RWPE1 (cell line): Measurements from ENCODE around the gene FAAP100.

Experiments used
- CTCF ChIA-PET: fragments of 350-600 bp; sonication (Branson Sonifier 250); formaldehyde crosslinking; extraction: SDS; loops from one replicate; lab custom pipeline; 2021; lab: Yijun Ruan, JAX
- POLR2A ChIA-PET: fragments of 400-600 bp; formaldehyde crosslinking; extraction: SDS; loops from one replicate; lab custom pipeline; 2020; ENCODE audit warnings: antibody characterized with exemption; ENCODE audit not compliant: low non-redundant PET; lab: Yijun Ruan, JAX
- DNase-seq: peaks from one replicate; pipeline ENCODE4 v3.0.0; 2012; ENCODE audit warnings: low spot score
- H3K27ac ChIP-seq: fragments of 450-650 bp; 2 replicates; pipeline ENCODE4 v1.5.1; 2017
- TF ChIP-seq, protein P1 (sequence below): fragments of 450-650 bp; conservative IDR thresholded peaks from 2 replicates; pipeline ENCODE4 v1.5.1; 2017; ENCODE audit warnings: low read depth, mild to moderate bottlenecking

Gene FAAP100

DNA sequence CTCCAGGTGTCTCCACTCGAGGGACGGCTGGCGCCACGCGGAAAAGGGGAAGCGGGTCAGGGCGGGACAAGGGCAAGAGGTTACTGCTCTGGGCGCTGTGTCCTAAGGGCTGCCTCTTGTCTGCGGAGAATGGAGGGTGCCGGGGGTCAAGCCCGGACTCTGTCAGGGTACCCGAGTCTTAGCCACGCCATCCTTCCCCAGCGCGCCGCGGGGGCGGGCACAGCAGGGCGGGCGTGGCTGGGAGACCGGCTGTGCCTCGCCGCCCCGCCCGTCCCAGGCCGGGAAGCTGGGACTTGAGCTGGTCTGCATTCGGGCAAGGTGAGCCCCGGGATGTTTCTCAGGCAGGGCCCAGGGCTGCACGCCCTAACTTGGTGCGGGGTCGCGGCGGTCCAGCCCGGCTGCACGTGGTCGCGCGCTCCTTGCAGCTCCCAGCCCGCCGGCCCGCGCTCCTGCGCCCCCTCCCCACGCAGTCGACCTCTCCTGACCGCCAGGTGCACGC lies 33.3 kb downstream of the FAAP100 start:
- ChIA-PET POLR2A (interaction anchor here (0.5 to 1.3 kb wide), 2 partner anchors 33 to 82 kb away, joined by 3 read pairs; no protein-coding TSS in a partner anchor), CTCF (interaction anchor here (0.6 to 1.6 kb wide), 7 partner anchors 10 to 89 kb away, joined by 3 to 9 read pairs (median 4); partner anchors contain the start of gene FAAP100)
- DNase-seq: peak; percentile 51
- TF ChIP-seq, protein P1, sequence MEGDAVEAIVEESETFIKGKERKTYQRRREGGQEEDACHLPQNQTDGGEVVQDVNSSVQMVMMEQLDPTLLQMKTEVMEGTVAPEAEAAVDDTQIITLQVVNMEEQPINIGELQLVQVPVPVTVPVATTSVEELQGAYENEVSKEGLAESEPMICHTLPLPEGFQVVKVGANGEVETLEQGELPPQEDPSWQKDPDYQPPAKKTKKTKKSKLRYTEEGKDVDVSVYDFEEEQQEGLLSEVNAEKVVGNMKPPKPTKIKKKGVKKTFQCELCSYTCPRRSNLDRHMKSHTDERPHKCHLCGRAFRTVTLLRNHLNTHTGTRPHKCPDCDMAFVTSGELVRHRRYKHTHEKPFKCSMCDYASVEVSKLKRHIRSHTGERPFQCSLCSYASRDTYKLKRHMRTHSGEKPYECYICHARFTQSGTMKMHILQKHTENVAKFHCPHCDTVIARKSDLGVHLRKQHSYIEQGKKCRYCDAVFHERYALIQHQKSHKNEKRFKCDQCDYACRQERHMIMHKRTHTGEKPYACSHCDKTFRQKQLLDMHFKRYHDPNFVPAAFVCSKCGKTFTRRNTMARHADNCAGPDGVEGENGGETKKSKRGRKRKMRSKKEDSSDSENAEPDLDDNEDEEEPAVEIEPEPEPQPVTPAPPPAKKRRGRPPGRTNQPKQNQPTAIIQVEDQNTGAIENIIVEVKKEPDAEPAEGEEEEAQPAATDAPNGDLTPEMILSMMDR: no peak
- H3K27ac ChIP-seq: peak overlapping the region; percentile 99

DNA sequence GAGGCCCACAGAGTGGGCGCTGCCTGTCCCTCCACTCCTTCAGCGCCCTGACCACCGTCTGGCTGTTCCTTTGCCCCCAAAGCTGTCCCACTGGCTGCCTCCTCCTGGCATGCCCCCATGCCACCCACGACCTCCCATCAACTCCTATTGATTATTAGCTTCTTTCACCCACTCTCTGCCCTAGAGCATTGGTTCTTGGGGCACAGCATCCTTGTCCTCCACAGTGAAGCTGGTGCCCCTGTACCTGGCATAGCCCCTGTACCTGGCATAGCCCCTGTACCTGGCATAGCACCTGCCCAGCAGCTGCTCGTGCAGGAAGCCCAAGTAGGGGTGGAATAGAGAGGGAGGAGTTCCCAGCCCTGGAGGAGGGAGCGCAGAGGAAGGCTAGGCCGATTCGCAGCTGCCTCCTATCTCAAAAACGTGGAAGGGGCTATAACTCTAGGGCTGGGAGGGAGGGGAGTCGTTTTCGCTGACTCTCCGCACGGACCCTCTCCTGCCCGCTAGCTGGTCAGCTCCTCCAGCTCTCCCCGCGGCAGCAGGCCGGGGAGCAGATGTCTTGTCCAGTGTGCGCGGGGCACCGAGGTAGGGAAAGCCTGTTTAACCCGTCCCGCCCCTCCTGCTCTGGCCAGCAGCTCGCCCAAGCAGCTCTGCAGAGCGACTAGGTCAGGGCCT lies 33.9 kb downstream of the FAAP100 start:
- ChIA-PET CTCF (interaction anchor here (0.6 to 1.2 kb wide), 4 partner anchors 11 to 83 kb away, joined by 3 to 6 read pairs (median 4); partner anchors contain the start of gene FAAP100), POLR2A (interaction anchor here (1.3 kb wide), 1 partner anchor 33 kb away, joined by 3 read pairs; no protein-coding TSS in a partner anchor)
- H3K27ac ChIP-seq: peak overlapping the region; percentile 99
- TF ChIP-seq, protein P1: no peak
- DNase-seq: no peak

DNA sequence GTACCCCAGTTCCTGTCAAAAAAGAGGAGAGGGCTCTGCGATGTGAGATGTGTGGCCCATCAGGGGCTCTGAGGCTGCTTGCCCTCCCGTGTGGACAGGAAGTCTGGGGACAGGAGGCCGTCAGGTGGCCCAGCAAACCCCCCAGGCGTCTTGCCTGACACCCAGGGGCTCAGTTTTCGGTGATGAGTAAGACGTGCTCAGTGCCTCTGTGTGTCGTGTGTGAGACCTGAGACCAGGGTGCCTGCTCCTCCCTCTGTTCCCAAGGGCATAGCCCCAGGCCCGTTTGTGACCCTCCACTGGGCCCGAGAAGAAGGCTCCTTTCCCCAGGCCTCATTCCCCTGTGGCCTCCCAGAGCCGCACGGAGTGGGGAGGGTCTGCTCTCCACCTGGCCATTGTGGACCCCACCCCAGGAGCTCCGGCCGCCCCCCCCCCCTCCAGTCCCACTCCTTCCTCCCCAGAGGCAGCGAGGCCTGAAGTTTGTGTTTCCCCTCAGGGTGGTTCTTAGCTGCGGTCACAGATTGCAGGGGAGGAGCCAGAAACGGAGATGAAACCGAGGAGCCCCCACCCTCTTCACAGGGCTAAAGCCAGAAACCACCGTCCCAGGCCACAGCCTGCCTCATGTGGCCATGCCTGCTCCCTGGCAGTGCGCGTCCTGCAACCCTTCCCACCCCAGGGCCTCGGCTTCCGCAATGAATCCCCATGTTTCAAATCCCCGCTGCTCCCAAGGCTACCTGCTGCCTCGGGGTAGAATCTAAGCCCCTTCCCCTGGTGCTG lies 34.6 kb downstream of the FAAP100 start:
- ChIA-PET POLR2A (no interaction called here), CTCF (no interaction called here)
- TF ChIP-seq, protein P1: no peak
- H3K27ac ChIP-seq: peak overlapping the region; percentile 99
- no peak for DNase-seq

- H3K27ac ChIP-seq: peak overlapping the region; percentile 99
- no peak for DNase-seq
- ChIA-PET POLR2A (no interaction called here), CTCF (no interaction called here)
- TF ChIP-seq, protein P1: no peak
Measured at GRCh38 chr17:81517009-81517338, 35.2 kb downstream of the FAAP100 start.

DNA sequence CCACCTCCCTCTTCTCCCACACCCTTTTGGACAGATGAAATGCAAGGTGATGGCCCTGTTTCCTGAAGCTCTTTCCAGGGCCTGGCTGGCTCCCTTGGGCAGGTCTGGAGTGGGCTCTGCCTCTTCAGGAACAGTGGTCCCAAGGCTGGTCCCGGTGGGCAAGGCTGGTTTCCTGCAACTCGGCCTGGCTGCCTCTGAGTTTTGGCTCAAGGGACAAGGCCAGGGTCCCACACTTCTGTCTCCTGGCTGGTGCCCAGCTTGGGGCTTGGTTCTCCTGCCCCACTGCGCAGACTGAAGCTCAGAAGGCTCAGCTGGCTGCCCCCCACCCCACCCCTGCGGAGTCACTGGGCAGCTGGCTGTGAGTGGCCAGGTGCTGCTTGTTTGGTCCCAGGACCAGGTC lies 35.7 kb downstream of the FAAP100 start:
- TF ChIP-seq, protein P1: no peak
- ChIA-PET POLR2A (interaction anchor here (0.6 kb wide), 1 partner anchor 30 kb away, joined by 3 read pairs; no protein-coding TSS in a partner anchor), CTCF (no interaction called here)
- no peak for DNase-seq
- peak overlapping the region; percentile 99 for H3K27ac ChIP-seq

DNA sequence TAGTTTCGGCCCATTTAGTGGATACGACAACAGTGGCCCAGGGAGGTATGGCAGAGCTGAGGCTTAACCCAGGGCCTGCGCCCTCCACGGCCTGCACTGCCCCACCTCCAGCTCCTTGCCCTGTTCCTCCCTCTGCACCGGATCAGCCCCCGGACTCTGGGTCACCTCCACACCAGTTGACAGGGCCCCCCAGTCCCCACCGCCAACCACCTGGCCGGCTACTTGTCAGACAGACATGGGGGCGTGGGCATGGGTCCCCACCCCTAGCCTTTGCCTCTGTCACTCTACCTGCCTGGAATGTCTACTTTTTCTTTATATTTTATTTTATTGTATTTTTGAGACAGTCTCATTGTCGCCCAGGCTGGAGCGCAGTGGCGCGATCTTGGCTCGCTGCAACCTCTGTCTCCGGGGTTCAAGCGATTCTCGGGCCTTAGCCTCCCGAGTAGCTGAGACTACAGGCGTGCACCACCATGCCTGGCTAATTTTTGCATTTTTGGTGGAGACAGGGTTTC lies 36.6 kb downstream of the FAAP100 start:
- DNase-seq: no peak
- H3K27ac ChIP-seq: peak overlapping the region; percentile 99
- POLR2A ChIA-PET: interaction anchor here (1.1 kb wide), 1 partner anchor 36 kb away, joined by 3 read pairs; no protein-coding TSS in a partner anchor
- CTCF ChIA-PET: no interaction called here
- TF ChIP-seq, protein P1: no peak
